ENCODE measurements around the gene RASD2.

RASD2 gene

GRCh38 chr22:35587447-35587870 lies 46.8 kb downstream of the RASD2 start:
- ChIA-PET CTCF (interaction anchor here (1.0 to 3.0 kb wide), 6 partner anchors 16 to 237 kb away, joined by 3 to 26 read pairs (median 4); no protein-coding TSS in a partner anchor), POLR2A (interaction anchor here (0.9 kb wide), 1 partner anchor 344 kb away, joined by 4 read pairs; no protein-coding TSS in a partner anchor)
- no peak overlapping the region for H3K4me3 ChIP-seq (ENCODE audit: low read depth, low read length)
- no peak for TF ChIP-seq CTCF (IDR thresholded peaks at IDR 0.05; ENCODE audit: insufficient read depth, low read length, missing control alignments)
- no peak for DNase-seq (ENCODE audit: low read depth, low spot score)

GRCh38 chr22:35587896-35588295 lies 47.3 kb downstream of the RASD2 start:
- TF ChIP-seq CTCF (IDR thresholded peaks at IDR 0.05; ENCODE audit: insufficient read depth, low read length, missing control alignments): no peak
- CTCF ChIA-PET: interaction anchor here (1.0 to 3.0 kb wide), 7 partner anchors 16 to 237 kb away, joined by 3 to 26 read pairs (median 4); no protein-coding TSS in a partner anchor
- no peak for DNase-seq (ENCODE audit: low read depth, low spot score)
- POLR2A ChIA-PET: interaction anchor here (0.9 kb wide), 1 partner anchor 343 kb away, joined by 4 read pairs; no protein-coding TSS in a partner anchor
- H3K4me3 ChIP-seq (ENCODE audit: low read depth, low read length): no peak overlapping the region

GRCh38 chr22:35589071-35589755 lies 48.6 kb downstream of the RASD2 start:
- ChIA-PET CTCF (interaction anchor here (1.0 to 3.0 kb wide), 3 partner anchors 25 to 535 kb away, joined by 3 to 26 read pairs (median 4); no protein-coding TSS in a partner anchor), POLR2A (no interaction called here)
- TF ChIP-seq CTCF (IDR thresholded peaks at IDR 0.05; ENCODE audit: insufficient read depth, low read length, missing control alignments): no peak
- peak; percentile 84 for DNase-seq (ENCODE audit: low read depth, low spot score)
- no peak overlapping the region for H3K4me3 ChIP-seq (ENCODE audit: low read depth, low read length)

- POLR2A ChIA-PET: no interaction called here
- CTCF ChIA-PET: no interaction called here
- H3K4me3 ChIP-seq (ENCODE audit: low read depth, low read length): no peak overlapping the region
Measured at GRCh38 chr22:35589756-35590093, 49.1 kb downstream of the RASD2 start.

GRCh38 chr22:35590634-35591295 lies 50.1 kb downstream of the RASD2 start:
- CTCF ChIA-PET: interaction anchor here (0.6 to 3.4 kb wide), 3 partner anchors 8 to 160 kb away, joined by 3 to 15 read pairs (median 11); no protein-coding TSS in a partner anchor
- no peak for TF ChIP-seq CTCF (IDR thresholded peaks at IDR 0.05; ENCODE audit: insufficient read depth, low read length, missing control alignments)
- H3K4me3 ChIP-seq (ENCODE audit: low read depth, low read length): no peak overlapping the region
- no peak for DNase-seq (ENCODE audit: low read depth, low spot score)
- POLR2A ChIA-PET: no interaction called here

More at GRCh38 chr22:35589756-35590093, 49.1 kb downstream of the RASD2 start:
- no peak for TF ChIP-seq CTCF (IDR thresholded peaks at IDR 0.05; ENCODE audit: insufficient read depth, low read length, missing control alignments)
- no peak for DNase-seq (ENCODE audit: low read depth, low spot score)

Data from AG04449 (cell line).